ENCODE data around the gene SHC2. TPM values are rescaled to one million over a fixed set of nuclear protein-coding genes. Genes with fewer than 3 reads are reported as not detected.

The SHC2 gene
- total and polyA plus RNA-seq, 2 of the 13 experiments (the other 11 are each of a cell fraction or from before 2014, with no cell fraction given): 9.0 to 18.3 TPM

DNA sequence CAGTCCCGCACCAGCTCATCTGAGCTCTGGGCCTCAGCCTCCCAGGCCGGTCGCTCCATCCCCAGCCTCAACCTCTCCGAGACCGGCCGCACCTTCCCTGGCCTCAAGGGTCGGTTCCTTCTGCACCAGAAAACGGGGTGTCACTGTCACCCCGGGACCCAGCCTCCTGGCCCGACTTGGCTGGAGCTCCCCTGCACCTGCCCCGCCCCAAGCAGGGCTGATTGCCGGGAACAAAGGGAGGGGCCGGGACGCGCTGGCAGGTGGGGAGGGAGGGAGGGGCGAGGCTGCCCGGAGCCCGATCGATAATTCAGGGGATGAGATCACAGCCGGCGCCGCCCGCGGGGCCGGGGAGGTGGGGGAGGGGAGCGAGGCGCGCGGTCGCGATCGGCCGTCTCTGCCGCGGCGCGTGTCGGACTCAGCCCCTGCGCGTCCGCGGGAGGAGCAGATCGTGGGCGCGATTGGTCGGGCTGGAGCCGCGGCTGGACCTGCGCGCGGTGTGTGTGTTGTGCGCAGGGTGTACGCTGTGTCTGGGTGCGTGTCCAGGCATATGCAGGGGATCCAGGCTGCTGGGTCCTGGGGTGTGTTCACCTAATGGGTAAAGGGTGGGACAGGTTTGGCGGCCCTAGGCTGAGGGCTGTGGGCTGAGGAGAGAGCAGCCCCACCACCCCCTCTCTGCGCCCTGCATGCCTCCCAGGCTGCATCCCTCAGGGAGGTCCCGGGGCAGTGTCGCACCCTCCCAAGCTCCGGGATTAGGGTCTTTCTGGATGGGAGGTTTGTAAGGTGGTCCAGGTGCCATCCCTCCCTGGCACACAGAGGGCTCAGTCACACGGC is 1.1 kb upstream of the SHC2 start (continued):
- TF ChIP-seq, protein P1, sequence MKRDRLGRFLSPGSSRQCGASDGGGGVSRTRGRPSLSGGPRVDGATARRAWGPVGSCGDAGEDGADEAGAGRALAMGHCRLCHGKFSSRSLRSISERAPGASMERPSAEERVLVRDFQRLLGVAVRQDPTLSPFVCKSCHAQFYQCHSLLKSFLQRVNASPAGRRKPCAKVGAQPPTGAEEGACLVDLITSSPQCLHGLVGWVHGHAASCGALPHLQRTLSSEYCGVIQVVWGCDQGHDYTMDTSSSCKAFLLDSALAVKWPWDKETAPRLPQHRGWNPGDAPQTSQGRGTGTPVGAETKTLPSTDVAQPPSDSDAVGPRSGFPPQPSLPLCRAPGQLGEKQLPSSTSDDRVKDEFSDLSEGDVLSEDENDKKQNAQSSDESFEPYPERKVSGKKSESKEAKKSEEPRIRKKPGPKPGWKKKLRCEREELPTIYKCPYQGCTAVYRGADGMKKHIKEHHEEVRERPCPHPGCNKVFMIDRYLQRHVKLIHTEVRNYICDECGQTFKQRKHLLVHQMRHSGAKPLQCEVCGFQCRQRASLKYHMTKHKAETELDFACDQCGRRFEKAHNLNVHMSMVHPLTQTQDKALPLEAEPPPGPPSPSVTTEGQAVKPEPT (CRISPR knock-in tag; IDR thresholded peaks at IDR 0.05; ENCODE audit: low read depth): no peak
- TF ChIP-seq, protein P2, sequence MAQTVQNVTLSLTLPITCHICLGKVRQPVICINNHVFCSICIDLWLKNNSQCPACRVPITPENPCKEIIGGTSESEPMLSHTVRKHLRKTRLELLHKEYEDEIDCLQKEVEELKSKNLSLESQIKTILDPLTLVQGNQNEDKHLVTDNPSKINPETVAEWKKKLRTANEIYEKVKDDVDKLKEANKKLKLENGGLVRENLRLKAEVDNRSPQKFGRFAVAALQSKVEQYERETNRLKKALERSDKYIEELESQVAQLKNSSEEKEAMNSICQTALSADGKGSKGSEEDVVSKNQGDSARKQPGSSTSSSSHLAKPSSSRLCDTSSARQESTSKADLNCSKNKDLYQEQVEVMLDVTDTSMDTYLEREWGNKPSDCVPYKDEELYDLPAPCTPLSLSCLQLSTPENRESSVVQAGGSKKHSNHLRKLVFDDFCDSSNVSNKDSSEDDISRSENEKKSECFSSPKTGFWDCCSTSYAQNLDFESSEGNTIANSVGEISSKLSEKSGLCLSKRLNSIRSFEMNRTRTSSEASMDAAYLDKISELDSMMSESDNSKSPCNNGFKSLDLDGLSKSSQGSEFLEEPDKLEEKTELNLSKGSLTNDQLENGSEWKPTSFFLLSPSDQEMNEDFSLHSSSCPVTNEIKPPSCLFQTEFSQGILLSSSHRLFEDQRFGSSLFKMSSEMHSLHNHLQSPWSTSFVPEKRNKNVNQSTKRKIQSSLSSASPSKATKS (CRISPR knock-in tag; IDR thresholded peaks at IDR 0.05): no peak
- TF ChIP-seq ZNF432 (CRISPR knock-in tag; IDR thresholded peaks at IDR 0.05; ENCODE audit: borderline replicate concordance) (no peak), BORCS8-MEF2B (CRISPR knock-in tag; IDR thresholded peaks at IDR 0.05) (peak; percentile 73), GTF3A (CRISPR knock-in tag; conservative IDR thresholded peaks at IDR 0.05) (no peak), KLF16 (CRISPR knock-in tag; IDR thresholded peaks at IDR 0.05) (peak in 1 of 2 experiments; percentile 65; a peak in 2 of 4 replicates), KAT7 (CRISPR knock-in tag; IDR thresholded peaks at IDR 0.05; ENCODE audit: borderline replicate concordance) (peak; percentile 52; the same call in 1 of the 2 replicates), ZNF772 (CRISPR knock-in tag; IDR thresholded peaks at IDR 0.05) (no peak), ZNF577 (CRISPR knock-in tag; IDR thresholded peaks at IDR 0.05; ENCODE audit: borderline replicate concordance, low read depth) (no peak), ADNP (CRISPR knock-in tag; IDR thresholded peaks at IDR 0.05) (no peak), ZNF747 (CRISPR knock-in tag; IDR thresholded peaks at IDR 0.05; ENCODE audit: borderline replicate concordance) (no peak), ZNF530 (CRISPR knock-in tag; IDR thresholded peaks at IDR 0.05; ENCODE audit: low read depth) (no peak), ZNF678 (CRISPR knock-in tag; IDR thresholded peaks at IDR 0.05) (no peak), TGIF2 (CRISPR knock-in tag; IDR thresholded peaks at IDR 0.05) (no peak; the same call in 1 of the 2 replicates), ZFP1 (CRISPR knock-in tag; IDR thresholded peaks at IDR 0.05) (no peak), SAFB2 (CRISPR knock-in tag; IDR thresholded peaks at IDR 0.05; ENCODE audit: borderline replicate concordance, low read depth) (peak; percentile 93), HMG20A (CRISPR knock-in tag; IDR thresholded peaks at IDR 0.05; ENCODE audit: borderline replicate concordance) (peak; percentile 24; the same call in 1 of the 2 replicates), ZNF326 (CRISPR knock-in tag; IDR thresholded peaks at IDR 0.05; ENCODE audit: borderline replicate concordance) (no peak; the same call in 1 of the 2 replicates), FOXM1 (CRISPR knock-in tag; IDR thresholded peaks at IDR 0.05) (no peak), HES4 (CRISPR knock-in tag; IDR thresholded peaks at IDR 0.05; ENCODE audit: borderline replicate concordance) (no peak), GABPA (IDR thresholded peaks at IDR 0.05; ENCODE audit: low read depth, low read length) (no peak), GABPA (CRISPR knock-in tag; IDR thresholded peaks at IDR 0.05; ENCODE audit: low read depth) (no peak)
- TF ChIP-seq, protein P3, sequence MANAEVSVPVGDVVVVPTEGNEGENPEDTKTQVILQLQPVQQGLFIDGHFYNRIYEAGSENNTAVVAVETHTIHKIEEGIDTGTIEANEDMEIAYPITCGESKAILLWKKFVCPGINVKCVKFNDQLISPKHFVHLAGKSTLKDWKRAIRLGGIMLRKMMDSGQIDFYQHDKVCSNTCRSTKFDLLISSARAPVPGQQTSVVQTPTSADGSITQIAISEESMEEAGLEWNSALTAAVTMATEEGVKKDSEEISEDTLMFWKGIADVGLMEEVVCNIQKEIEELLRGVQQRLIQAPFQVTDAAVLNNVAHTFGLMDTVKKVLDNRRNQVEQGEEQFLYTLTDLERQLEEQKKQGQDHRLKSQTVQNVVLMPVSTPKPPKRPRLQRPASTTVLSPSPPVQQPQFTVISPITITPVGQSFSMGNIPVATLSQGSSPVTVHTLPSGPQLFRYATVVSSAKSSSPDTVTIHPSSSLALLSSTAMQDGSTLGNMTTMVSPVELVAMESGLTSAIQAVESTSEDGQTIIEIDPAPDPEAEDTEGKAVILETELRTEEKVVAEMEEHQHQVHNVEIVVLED (CRISPR knock-in tag; IDR thresholded peaks at IDR 0.05; ENCODE audit: borderline replicate concordance): no peak
